RPMI8226 (cell line): ENCODE measurements around the gene GAN.

Experiments
- DNase-seq: peaks from one replicate; pipeline ENCODE4 v3.0.0-alpha.2; 2015

Gene GAN

DNA sequence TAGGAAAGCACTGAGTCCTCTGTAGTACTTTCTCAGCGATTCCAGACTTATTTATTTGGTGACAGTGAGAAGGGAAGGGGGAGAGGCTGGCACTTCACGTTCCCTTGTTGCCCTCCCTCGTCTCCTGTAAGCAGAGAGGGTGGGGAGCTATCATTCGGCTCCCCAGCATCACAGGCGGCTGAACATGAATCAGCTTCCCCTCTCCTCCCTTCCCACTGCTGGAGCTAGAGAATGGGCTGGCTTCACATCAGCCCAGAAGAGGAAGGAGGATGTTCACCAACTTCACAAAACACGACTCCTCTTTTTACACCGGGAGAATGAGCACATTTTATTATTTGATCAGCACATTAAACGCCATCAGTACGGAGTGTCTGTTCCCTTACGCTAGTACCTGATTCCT, 123.1 kb downstream of the GAN start:
- DNase-seq: no peak
